K562 (cell line): Measurements from ENCODE around the gene NAPA. TPM values are rescaled to one million over a fixed set of nuclear protein-coding genes. Genes with fewer than 3 reads are reported as not detected.

Source experiments
- POLR2G ChIP-seq: fragments of 200-400 bp; formaldehyde crosslinking; IDR thresholded peaks from 2 replicates; pipeline ENCODE4 v1.6.1; 2017; ENCODE audit warnings: low read depth, mild to moderate bottlenecking, antibody characterized with exemption, low read length, moderate library complexity
- polyA plus RNA-seq, 8 experiments: library from polyadenylated mRNA; depleted of rRNA in 4 of 8; stranded (reverse) in 5 of 8; unstranded in 3 of 8; fragments of >200 nt; fragmentation: Nextera tagmentation in 2 of 8; fragmentation: Illumina TruSeq in 1 of 8; extraction: Ambion mirVana in 2 of 8; extraction: Trizol in 1 of 8; gene quantifications; 2 replicates each; pipeline versions ENCODE4 v1.2.1 to v1.2.3, GENCODE V29; 2011 to 2014; ENCODE audit warnings: inconsistent platforms in 1 of 8, missing spikeins in 1 of 8
- total RNA-seq, 7 experiments: library from RNA; depleted of rRNA in 6 of 7; stranded (reverse); fragments of >200 nt in 6 of 7; fragmentation: Illumina TruSeq in 2 of 7; extraction: Trizol in 2 of 7; gene quantifications; 2 replicates each; pipeline versions ENCODE4 v1.2.1 to v1.2.3, GENCODE V29; 2011 to 2021; ENCODE audit warnings: low replicate concordance in 1 of 7
- TF ChIP-seq, protein P1 (sequence below), 2 experiments: fragments of 450-650 bp; formaldehyde crosslinking in 1 of 2; IDR thresholded peaks; 2 replicates each; pipeline versions ENCODE4 v1.4.0 to v1.6.1; 2014 to 2020; ENCODE audit warnings: mild to moderate bottlenecking in 2 of 2, borderline replicate concordance in 1 of 2, low read depth in 1 of 2

NAPA gene
- total and polyA plus RNA-seq, 9 of the 15 experiments (the other 6 are each of a cell fraction or from before 2014, with no cell fraction given) = 5.4 to 98.6 (median 77.5) TPM

DNA sequence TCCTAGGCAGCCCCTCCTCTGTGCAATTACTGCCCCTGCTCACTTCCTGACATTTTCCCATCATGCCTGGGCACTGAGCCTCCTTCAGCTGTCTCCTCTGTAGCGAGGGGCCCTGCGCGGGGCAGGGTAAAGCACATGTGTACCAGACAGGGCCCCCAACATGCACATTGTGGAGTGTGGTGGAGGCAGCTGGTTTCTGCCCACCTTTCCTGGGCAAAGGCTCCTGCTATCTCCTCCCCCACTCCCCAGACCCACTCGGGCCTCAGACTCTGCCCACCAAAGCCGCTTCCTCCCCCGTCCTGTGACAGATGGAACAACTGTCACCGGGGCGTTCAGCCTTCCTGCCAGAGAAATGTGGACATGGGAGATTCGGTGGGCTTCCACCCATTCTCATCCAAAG lies 28.0 kb downstream of the NAPA start (continued):
- TF ChIP-seq, protein P1, sequence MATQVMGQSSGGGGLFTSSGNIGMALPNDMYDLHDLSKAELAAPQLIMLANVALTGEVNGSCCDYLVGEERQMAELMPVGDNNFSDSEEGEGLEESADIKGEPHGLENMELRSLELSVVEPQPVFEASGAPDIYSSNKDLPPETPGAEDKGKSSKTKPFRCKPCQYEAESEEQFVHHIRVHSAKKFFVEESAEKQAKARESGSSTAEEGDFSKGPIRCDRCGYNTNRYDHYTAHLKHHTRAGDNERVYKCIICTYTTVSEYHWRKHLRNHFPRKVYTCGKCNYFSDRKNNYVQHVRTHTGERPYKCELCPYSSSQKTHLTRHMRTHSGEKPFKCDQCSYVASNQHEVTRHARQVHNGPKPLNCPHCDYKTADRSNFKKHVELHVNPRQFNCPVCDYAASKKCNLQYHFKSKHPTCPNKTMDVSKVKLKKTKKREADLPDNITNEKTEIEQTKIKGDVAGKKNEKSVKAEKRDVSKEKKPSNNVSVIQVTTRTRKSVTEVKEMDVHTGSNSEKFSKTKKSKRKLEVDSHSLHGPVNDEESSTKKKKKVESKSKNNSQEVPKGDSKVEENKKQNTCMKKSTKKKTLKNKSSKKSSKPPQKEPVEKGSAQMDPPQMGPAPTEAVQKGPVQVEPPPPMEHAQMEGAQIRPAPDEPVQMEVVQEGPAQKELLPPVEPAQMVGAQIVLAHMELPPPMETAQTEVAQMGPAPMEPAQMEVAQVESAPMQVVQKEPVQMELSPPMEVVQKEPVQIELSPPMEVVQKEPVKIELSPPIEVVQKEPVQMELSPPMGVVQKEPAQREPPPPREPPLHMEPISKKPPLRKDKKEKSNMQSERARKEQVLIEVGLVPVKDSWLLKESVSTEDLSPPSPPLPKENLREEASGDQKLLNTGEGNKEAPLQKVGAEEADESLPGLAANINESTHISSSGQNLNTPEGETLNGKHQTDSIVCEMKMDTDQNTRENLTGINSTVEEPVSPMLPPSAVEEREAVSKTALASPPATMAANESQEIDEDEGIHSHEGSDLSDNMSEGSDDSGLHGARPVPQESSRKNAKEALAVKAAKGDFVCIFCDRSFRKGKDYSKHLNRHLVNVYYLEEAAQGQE (IDR thresholded peaks at IDR 0.05; ENCODE audit: borderline replicate concordance) = no peak
- TF ChIP-seq, protein P1 (CRISPR knock-in tag; IDR thresholded peaks at IDR 0.05; ENCODE audit: low read depth) = no peak
- peak; percentile 39; the same call in 1 of the 2 replicates for TF ChIP-seq POLR2G
